ENCODE results near the gene R3HDM2. TPM values are rescaled to one million over a fixed set of nuclear protein-coding genes. Genes with fewer than 3 reads are reported as not detected.

Gene R3HDM2
- polyA plus RNA-seq (2013, experiment 1 of 2): 35.7 TPM
- 37.9 TPM for polyA plus RNA-seq (2013, experiment 2 of 2)

GRCh38 chr12:57430931-57431566 is at the start of gene R3HDM2:
Gene R3HDM2, minus strand, starts transcription at chr12:57431043. Its CDS starts 120,615 bp downstream, at chr12:57310428.
- Histone ChIP-seq H3K9me3 (ENCODE audit: control insufficient read depth, low read length) (no peaks in the 10 kb centered on the region), H3K27ac (ENCODE audit: low read depth, low read length, severe bottlenecking) (peak within 1 kb of the TSS; percentile 95), H3K4me1 (ENCODE audit: control insufficient read depth, insufficient read depth, low read length, poor library complexity, severe bottlenecking) (no peaks in the 10 kb centered on the region), H3K36me3 (ENCODE audit: control insufficient read depth, insufficient read depth, low read length) (no peaks in the 10 kb centered on the region), H3K4me3 (ENCODE audit: extremely low read depth, insufficient read depth, low read length, poor library complexity, severe bottlenecking) (peak within 1 kb of the TSS; percentile 57)
- 9 to 10% methylated on average over 28 to 33 of the region's 41 CpGs for WGBS, 2 experiments (ENCODE audit: insufficient coverage in 2 of 2)

DNA sequence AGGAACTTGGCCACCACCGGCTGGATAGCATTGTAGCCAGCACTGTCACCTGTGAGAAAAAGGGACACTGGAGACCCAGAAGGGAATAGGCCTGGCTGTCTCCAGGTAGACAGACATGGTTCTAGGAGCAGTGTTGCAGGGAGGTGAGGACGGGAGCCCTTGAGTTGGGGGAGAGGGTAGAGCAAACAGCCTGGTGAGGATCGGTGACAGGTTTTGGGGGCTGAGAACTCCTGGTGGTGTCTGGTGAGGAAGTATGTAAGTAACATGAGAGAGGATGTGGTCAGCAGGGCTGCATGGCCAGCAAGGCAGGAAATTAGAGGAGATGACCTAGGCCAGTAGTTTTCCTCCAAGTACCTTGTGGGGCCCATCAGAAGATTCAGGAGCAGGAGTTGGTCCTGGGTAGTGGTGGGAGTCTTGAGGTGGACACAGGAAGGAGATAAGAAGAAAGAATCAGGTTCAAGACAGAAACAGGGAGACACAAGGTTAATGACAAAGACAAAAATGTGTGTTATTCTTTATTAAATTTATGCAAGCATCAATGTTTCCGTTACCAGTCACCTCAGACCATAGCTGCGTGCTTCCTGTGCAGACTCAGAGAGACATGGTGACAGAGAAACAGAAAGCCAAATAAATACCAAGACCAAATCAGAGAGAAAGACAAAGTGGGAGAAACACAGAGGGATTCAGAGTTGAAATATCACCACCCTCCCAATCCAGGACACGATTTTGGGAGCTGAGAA is 48.7 kb upstream of the R3HDM2 start, which contains the start of gene ARHGAP9:
ARHGAP9 (minus strand) TSS at position 491 of the 740 bp plus-strand sequence; CDS start at position 31, 460 bp downstream.
- WGBS, 2 experiments (ENCODE audit: insufficient coverage in 2 of 2): 87 to 100% methylated on average over 3 to 4 of the region's 6 CpGs
- Histone ChIP-seq H3K4me3 (ENCODE audit: extremely low read depth, insufficient read depth, low read length, poor library complexity, severe bottlenecking) (no peak within 1 kb of the TSS), H3K4me1 (ENCODE audit: control insufficient read depth, insufficient read depth, low read length, poor library complexity, severe bottlenecking) (peaks cover 40% of the 10 kb centered on the region), H3K27ac (ENCODE audit: low read depth, low read length, severe bottlenecking) (no peak within 1 kb of the TSS), H3K36me3 (ENCODE audit: control insufficient read depth, insufficient read depth, low read length) (no peaks in the 10 kb centered on the region), H3K9me3 (ENCODE audit: control insufficient read depth, low read length) (no peaks in the 10 kb centered on the region)

DNA sequence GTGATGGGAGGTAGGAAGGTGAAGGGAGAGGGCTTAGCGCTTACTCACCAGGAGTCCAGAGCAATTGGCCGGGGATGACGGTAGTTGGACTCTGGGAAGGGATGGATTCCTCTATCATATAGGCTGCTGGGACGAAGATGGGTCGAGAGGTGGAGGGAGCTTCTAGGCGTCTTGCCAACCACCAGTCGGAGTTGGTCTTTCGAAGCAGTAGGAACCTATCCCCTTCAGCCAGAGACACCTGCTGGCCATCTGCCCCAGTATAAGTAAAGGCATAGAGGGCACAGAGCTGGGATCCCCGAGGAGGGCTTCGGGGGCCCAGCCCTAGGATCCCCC is 48.2 kb upstream of the R3HDM2 start:
- H3K36me3 ChIP-seq (ENCODE audit: control insufficient read depth, insufficient read depth, low read length): no peaks in the 10 kb centered on the region
- 90 to 94% methylated on average over 7 to 9 of the region's 10 CpGs for WGBS, 2 experiments (ENCODE audit: insufficient coverage in 2 of 2)
- no peak overlapping the region for H3K27ac ChIP-seq (ENCODE audit: low read depth, low read length, severe bottlenecking)
- no peaks in the 10 kb centered on the region for H3K9me3 ChIP-seq (ENCODE audit: control insufficient read depth, low read length)
- no peak overlapping the region for H3K4me3 ChIP-seq (ENCODE audit: extremely low read depth, insufficient read depth, low read length, poor library complexity, severe bottlenecking)
- peaks cover 40% of the 10 kb centered on the region for H3K4me1 ChIP-seq (ENCODE audit: control insufficient read depth, insufficient read depth, low read length, poor library complexity, severe bottlenecking)

DNA sequence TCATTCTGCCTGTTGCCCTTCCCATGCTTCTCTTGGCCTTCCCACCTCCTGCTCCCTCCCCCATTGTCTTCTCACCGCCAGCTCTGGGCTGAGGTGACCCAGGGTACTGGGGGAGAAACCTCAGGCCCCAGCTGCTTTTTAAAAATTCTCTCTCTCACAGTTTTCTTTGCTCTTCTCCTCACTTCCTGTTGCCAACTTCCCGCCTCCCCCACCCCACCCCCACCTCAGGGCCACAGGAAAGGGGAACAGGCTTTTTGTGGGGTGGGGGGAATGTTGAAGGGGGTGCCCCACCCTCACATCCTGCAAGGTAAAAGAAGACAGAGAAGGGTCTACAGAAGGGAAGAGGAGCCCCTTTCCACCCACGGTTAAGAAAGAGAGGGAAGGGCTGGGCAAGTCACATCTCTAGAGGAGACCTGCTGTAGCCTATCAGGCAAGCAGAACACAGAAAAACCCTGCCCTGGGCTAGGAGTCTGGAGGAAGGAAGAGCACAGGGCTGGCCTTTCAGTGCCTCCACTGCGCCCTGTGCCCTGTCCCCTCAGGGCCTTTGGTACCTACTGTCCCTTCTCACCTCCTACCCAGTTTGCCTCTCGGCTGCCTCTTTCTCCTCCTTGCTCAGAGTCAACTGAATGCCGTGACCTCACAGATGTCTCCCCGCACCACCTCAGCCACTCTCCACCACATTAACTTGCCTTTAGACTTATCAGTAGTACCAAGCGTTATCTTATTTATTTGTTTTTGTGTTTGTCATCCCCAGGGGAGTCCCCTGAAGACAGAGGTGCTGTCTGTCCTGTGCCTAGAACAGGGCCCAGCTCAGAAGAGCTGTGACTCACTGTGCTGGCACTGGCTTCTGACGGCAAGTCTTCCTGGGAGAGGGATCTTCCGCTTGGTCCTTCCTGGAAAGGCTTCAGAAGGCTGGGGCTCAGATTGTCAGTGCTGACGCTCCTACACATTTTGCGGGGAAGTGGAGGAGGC is 47.2 kb upstream of the R3HDM2 start:
- WGBS, 2 experiments (ENCODE audit: insufficient coverage in 2 of 2): 80% methylated on average over 5 to 7 of the region's 12 CpGs
- no peak overlapping the region for H3K27ac ChIP-seq (ENCODE audit: low read depth, low read length, severe bottlenecking)
- H3K36me3 ChIP-seq (ENCODE audit: control insufficient read depth, insufficient read depth, low read length): no peaks in the 10 kb centered on the region
- no peaks in the 10 kb centered on the region for H3K9me3 ChIP-seq (ENCODE audit: control insufficient read depth, low read length)
- H3K4me1 ChIP-seq (ENCODE audit: control insufficient read depth, insufficient read depth, low read length, poor library complexity, severe bottlenecking): peaks cover 35% of the 10 kb centered on the region
- no peak overlapping the region for H3K4me3 ChIP-seq (ENCODE audit: extremely low read depth, insufficient read depth, low read length, poor library complexity, severe bottlenecking)

DNA sequence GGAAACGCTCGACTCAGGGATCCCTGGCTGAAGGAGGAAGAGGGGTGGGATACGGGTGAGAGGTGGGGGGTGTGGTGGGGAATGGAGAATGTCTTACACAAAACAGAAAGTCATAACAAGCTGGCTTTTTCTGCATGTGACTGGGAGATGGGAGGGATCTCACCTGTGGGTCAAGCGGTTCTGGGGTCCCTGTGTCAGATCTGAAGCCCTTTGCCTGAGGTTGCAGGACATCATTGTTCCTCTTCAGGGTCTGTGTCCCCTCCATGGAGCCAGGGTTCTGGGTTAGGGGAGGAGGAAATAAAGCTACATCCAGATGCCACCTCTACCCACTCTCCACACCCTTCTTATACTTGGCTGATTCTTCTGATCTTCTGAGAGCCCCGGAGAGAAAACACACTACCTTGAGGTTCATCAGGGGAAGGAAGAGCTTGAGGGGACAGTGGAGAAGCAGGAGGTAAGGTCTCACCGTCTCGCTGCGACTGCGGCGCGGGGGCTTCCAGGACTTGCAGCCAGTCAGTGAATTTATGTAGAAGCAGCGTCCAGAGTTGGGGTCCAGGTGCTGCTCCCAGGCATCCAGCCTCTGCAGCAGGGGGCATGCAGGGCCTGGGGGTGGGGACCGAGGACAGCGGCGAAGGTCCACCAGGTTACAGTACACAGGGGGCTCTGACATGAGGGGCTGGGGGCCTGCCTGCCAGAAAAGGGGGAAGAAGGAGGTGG is 46.3 kb upstream of the R3HDM2 start:
- Histone ChIP-seq H3K4me1 (ENCODE audit: control insufficient read depth, insufficient read depth, low read length, poor library complexity, severe bottlenecking) (peaks cover 34% of the 10 kb centered on the region), H3K27ac (ENCODE audit: low read depth, low read length, severe bottlenecking) (no peak overlapping the region), H3K4me3 (ENCODE audit: extremely low read depth, insufficient read depth, low read length, poor library complexity, severe bottlenecking) (no peak overlapping the region), H3K36me3 (ENCODE audit: control insufficient read depth, insufficient read depth, low read length) (no peaks in the 10 kb centered on the region), H3K9me3 (ENCODE audit: control insufficient read depth, low read length) (no peaks in the 10 kb centered on the region)
- WGBS, 2 experiments (ENCODE audit: insufficient coverage in 2 of 2): 90 to 93% methylated on average over 7 to 11 of the region's 15 CpGs

GRCh38 chr12:57476162-57476992 is 45.5 kb upstream of the R3HDM2 start:
- H3K36me3 ChIP-seq (ENCODE audit: control insufficient read depth, insufficient read depth, low read length): no peaks in the 10 kb centered on the region
- peak overlapping the region; percentile 30 for H3K4me3 ChIP-seq (ENCODE audit: extremely low read depth, insufficient read depth, low read length, poor library complexity, severe bottlenecking)
- WGBS, 2 experiments (ENCODE audit: insufficient coverage in 2 of 2): 43 to 59% methylated on average over 16 to 19 of the region's 29 CpGs
- H3K27ac ChIP-seq (ENCODE audit: low read depth, low read length, severe bottlenecking): no peak overlapping the region
- H3K9me3 ChIP-seq (ENCODE audit: control insufficient read depth, low read length): no peaks in the 10 kb centered on the region
- peaks cover 32% of the 10 kb centered on the region for H3K4me1 ChIP-seq (ENCODE audit: control insufficient read depth, insufficient read depth, low read length, poor library complexity, severe bottlenecking)

DNA sequence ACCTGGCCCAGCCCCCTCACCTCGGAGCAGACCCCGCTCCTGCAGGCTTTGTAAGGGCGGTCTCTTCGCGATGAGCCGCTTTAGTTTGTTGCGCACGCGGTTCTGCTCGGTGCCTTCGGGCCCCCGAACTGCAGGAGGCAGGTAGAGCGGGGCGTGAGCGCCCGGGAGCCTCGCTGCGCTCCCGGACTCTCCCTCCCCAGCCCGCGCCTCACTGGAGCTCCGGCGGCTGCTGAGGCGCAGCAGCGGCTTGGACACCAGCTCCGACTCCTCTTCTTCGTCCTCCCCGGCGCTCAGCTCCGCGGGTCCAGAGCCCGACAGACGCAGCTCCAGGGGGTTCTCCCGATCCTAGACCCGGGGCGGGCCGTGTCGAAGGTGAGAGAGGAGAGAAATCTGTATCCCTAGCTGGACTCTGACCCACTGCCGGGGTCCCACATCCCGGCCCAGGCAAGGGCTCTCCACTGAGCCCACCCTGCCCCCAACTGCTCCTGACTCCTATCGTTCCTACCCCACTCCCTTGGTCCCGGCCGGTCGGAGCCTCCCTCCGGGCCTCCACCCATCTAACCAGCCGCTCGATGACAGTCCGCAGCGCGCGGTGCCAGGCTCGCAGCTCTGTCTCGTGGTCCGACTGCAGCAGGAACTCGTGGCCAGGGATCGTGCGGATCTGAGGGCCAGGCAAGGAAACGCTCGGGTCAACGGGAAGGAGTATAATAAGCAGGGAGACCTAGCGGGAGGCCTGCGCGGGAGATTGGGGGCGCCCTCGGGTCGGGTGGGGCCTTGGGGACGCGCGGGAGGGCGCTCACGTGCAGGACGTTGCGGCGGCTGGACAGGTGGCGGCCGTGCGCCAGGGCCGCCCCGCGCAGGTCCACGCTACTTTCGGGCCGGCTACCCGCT is 44.7 kb upstream of the R3HDM2 start:
- Histone ChIP-seq H3K27ac (ENCODE audit: low read depth, low read length, severe bottlenecking) (no peak overlapping the region), H3K9me3 (ENCODE audit: control insufficient read depth, low read length) (no peaks in the 10 kb centered on the region), H3K36me3 (ENCODE audit: control insufficient read depth, insufficient read depth, low read length) (no peaks in the 10 kb centered on the region), H3K4me1 (ENCODE audit: control insufficient read depth, insufficient read depth, low read length, poor library complexity, severe bottlenecking) (peaks cover 32% of the 10 kb centered on the region), H3K4me3 (ENCODE audit: extremely low read depth, insufficient read depth, low read length, poor library complexity, severe bottlenecking) (peak overlapping the region; percentile 30)
- WGBS, 2 experiments (ENCODE audit: insufficient coverage in 2 of 2): 3 to 4% methylated on average over 35 to 72 of the region's 84 CpGs

DNA sequence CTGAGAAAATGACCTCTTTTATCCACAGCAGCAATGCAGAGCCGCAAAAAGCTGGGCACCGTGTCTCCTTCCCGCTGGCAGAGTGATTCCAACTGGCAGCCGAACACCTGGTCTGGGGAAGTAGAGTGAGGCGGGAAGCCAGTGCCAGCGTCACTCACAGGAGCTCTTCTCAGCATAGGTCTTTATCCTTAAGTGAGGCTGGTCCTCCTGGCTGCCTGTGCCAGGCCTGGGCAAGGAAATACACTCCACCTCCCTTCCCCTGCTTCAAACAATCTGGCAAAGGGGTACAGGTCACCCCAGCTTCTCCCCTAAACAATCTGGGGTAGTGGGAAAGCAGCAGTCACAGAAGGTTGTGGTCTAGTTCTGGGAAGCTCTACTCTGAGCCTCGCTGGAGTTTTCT is 44.0 kb upstream of the R3HDM2 start:
- no peak overlapping the region for H3K27ac ChIP-seq (ENCODE audit: low read depth, low read length, severe bottlenecking)
- peaks cover 32% of the 10 kb centered on the region for H3K4me1 ChIP-seq (ENCODE audit: control insufficient read depth, insufficient read depth, low read length, poor library complexity, severe bottlenecking)
- H3K9me3 ChIP-seq (ENCODE audit: control insufficient read depth, low read length): no peaks in the 10 kb centered on the region
- no peaks in the 10 kb centered on the region for H3K36me3 ChIP-seq (ENCODE audit: control insufficient read depth, insufficient read depth, low read length)
- WGBS, 2 experiments (ENCODE audit: insufficient coverage in 2 of 2): 64 to 65% methylated on average over 5 to 6 of the region's 7 CpGs
- peak overlapping the region; percentile 30 for H3K4me3 ChIP-seq (ENCODE audit: extremely low read depth, insufficient read depth, low read length, poor library complexity, severe bottlenecking)

GRCh38 chr12:57474430-57474829 is 43.6 kb upstream of the R3HDM2 start:
- no peaks in the 10 kb centered on the region for H3K9me3 ChIP-seq (ENCODE audit: control insufficient read depth, low read length)
- 95 to 97% methylated on average over 5 to 6 of the region's 8 CpGs for WGBS, 2 experiments (ENCODE audit: insufficient coverage in 2 of 2)
- H3K27ac ChIP-seq (ENCODE audit: low read depth, low read length, severe bottlenecking): no peak overlapping the region
- no peaks in the 10 kb centered on the region for H3K36me3 ChIP-seq (ENCODE audit: control insufficient read depth, insufficient read depth, low read length)
- H3K4me1 ChIP-seq (ENCODE audit: control insufficient read depth, insufficient read depth, low read length, poor library complexity, severe bottlenecking): peaks cover 29% of the 10 kb centered on the region
- no peak overlapping the region for H3K4me3 ChIP-seq (ENCODE audit: extremely low read depth, insufficient read depth, low read length, poor library complexity, severe bottlenecking)
